ENCODE data around the gene SLC51B.
A peak's percentile ranks its signal among the peaks of the same experiment; 100 is the strongest.
"Not testable (repeated sequence)": the region's sequence is repeated elsewhere in the genome, so short reads cannot be mapped to it uniquely, and the experiment has no call there.

SLC51B gene

DNA sequence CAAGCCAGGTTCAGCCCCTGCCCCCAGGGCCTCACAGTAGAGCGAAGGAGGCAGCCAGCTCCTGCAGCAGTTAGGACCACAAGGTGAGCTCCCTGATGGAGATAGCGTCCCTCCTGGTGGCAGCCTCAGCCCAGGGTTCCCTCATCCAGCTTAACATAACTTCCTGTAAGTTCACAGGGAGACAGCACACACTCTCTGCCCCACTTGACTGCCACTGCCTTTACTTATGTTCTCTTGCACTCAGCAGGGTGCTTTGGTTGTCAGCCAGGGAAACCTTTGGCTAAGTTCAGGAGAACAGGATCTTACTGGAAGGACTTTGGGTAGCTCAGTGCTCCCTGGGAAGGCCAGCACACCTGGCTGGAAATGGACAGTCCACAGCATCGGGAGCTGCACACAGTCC, 42.2 kb downstream of the SLC51B start:
- H3K4me3 ChIP-seq: no peak overlapping the region
- peaks cover 21% of the 10 kb centered on the region for H3K4me1 ChIP-seq
- TF ChIP-seq Cebpa-rat (IDR thresholded peaks at IDR 0.05): no peak
- no peaks in the 10 kb centered on the region for H3K27me3 ChIP-seq
- no peak overlapping the region for H3K4me2 ChIP-seq
- no peak overlapping the region for H3K9ac ChIP-seq
- peak overlapping the region; percentile 16; the same call in 1 of the 2 replicates for H3K27ac ChIP-seq
- no peaks in the 10 kb centered on the region for H3K9me3 ChIP-seq
- H4K20me1 ChIP-seq: no peaks in the 10 kb centered on the region
- no peaks in the 10 kb centered on the region for H3K36me3 ChIP-seq

- peaks cover 15% of the 10 kb centered on the region for H3K4me1 ChIP-seq
- no peaks in the 10 kb centered on the region for H3K9me3 ChIP-seq
- H3K4me3 ChIP-seq: no peak overlapping the region
- no peaks in the 10 kb centered on the region for H3K36me3 ChIP-seq
- H3K4me2 ChIP-seq: no peak overlapping the region
- no peaks in the 10 kb centered on the region for H4K20me1 ChIP-seq
- H3K27me3 ChIP-seq: no peaks in the 10 kb centered on the region
- no peak overlapping the region for H3K27ac ChIP-seq
- no peak for TF ChIP-seq Cebpa-rat (IDR thresholded peaks at IDR 0.05)
- no peak overlapping the region for H3K9ac ChIP-seq
These were observed 42.9 kb downstream of the SLC51B start for GRCh38 chr15:65087873-65088642.

DNA sequence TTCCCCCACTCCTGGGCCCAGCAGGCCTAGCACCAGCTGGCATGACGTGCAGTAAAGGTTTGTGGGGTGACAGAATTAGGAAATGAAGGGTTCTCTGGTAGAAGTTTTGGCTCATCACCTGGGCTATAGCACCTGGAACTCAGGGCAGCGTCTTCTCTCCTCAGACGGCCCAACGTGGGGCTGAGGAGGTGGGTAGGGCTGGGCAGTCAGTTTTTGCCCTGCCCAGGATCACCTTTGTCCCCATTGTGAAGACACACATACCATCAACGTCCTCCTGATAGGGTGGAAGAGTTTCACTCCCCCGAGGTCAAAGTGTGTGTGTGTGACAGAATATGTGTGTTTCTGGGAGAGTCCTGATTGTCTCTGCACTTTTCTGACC, 43.4 kb downstream of the SLC51B start:
- H3K4me1 ChIP-seq: peaks cover 11% of the 10 kb centered on the region
- no peak overlapping the region for H3K27ac ChIP-seq
- H3K4me2 ChIP-seq: no peak overlapping the region
- H3K9ac ChIP-seq: no peak overlapping the region
- H3K4me3 ChIP-seq: no peak overlapping the region
- no peaks in the 10 kb centered on the region for H4K20me1 ChIP-seq
- H3K9me3 ChIP-seq: no peaks in the 10 kb centered on the region
- no peaks in the 10 kb centered on the region for H3K36me3 ChIP-seq
- H3K27me3 ChIP-seq: no peaks in the 10 kb centered on the region
- no peak for TF ChIP-seq Cebpa-rat (IDR thresholded peaks at IDR 0.05)

- H3K27me3 ChIP-seq: no peaks in the 10 kb centered on the region
- H4K20me1 ChIP-seq: no peaks in the 10 kb centered on the region
- H3K27ac ChIP-seq: no peak overlapping the region
- H3K36me3 ChIP-seq: no peaks in the 10 kb centered on the region
- TF ChIP-seq Cebpa-rat (IDR thresholded peaks at IDR 0.05): no peak
- no peaks in the 10 kb centered on the region for H3K9me3 ChIP-seq
- H3K4me2 ChIP-seq: no peak overlapping the region
- H3K4me1 ChIP-seq: peaks cover 11% of the 10 kb centered on the region
- H3K4me3 ChIP-seq: no peak overlapping the region
- no peak overlapping the region for H3K9ac ChIP-seq
These were observed 44.1 kb downstream of the SLC51B start for GRCh38 chr15:65089206-65089824.

- Histone ChIP-seq H4K20me1 (no peaks in the 10 kb centered on the region), H3K36me3 (peaks cover 3% of the 10 kb centered on the region; the same call in 1 of the 2 replicates), H3K4me1 (no peaks in the 10 kb centered on the region), H3K4me2 (no peak overlapping the region), H3K9ac (no peak overlapping the region; the same call in 1 of the 2 replicates), H3K27ac (no peak overlapping the region), H3K4me3 (no peak overlapping the region), H3K9me3 (no peaks in the 10 kb centered on the region), H3K27me3 (no peaks in the 10 kb centered on the region)
- TF ChIP-seq Cebpa-rat (IDR thresholded peaks at IDR 0.05): no peak
These were observed 47.0 kb downstream of the SLC51B start for GRCh38 chr15:65091946-65092770.

GRCh38 chr15:65092911-65093792, 48.0 kb downstream of the SLC51B start:
- Histone ChIP-seq H3K27me3 (no peaks in the 10 kb centered on the region), H3K4me1 (no peaks in the 10 kb centered on the region)

GRCh38 chr15:65093793-65094170, 48.6 kb downstream of the SLC51B start:
- not testable (repeated sequence) for H3K4me2 ChIP-seq, H3K27me3 ChIP-seq, H3K27ac ChIP-seq, H3K4me3 ChIP-seq, H3K4me1 ChIP-seq, H4K20me1 ChIP-seq, H3K9ac ChIP-seq, H3K9me3 ChIP-seq
- H3K36me3 ChIP-seq: peaks cover 19% of the 10 kb centered on the region

More at GRCh38 chr15:65092911-65093792, 48.0 kb downstream of the SLC51B start:
- no peak overlapping the region; the same call in 1 of the 2 replicates for H3K27ac ChIP-seq
- H3K36me3 ChIP-seq: peaks cover 13% of the 10 kb centered on the region
- no peak overlapping the region for H3K9ac ChIP-seq
- no peaks in the 10 kb centered on the region for H4K20me1 ChIP-seq
- TF ChIP-seq Cebpa-rat (IDR thresholded peaks at IDR 0.05): no peak
- no peaks in the 10 kb centered on the region for H3K9me3 ChIP-seq
- H3K4me2 ChIP-seq: no peak overlapping the region
- H3K4me3 ChIP-seq: no peak overlapping the region

DNA sequence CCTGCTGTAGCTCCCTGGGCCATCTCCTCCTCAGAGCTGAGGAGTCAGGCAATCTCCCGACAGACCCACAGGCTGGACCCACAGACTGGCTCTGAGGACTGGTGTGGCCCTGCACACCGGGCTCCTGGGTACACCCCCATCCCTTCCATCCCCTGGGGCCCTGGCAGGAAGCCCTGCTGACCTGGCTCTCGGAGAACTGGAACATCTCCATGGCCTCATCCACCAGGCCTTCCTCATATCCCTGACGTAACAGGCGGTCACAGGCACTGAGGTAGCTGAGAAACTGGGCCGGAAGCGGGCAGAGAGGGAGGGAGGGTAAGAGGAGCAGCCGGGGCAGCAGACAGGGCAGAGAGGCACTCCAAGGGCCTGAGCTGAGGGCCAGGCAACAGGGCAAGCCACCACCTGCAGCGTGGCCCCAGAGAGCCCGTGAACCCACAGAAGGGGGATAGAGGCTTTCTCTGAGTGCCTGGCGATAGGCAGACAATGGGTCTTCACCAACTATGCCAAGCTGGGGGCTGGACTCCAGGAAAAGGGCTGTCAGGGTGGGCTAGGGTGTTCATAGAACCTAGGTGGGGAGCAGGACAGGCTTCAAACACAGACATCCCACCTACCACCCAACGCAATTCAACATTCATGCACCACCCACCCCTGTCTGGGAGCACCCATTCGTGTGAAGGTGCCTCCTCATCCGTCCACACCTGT, 49.3 kb downstream of the SLC51B start:
- Histone ChIP-seq H3K36me3 (peaks cover 26% of the 10 kb centered on the region), H3K4me2 (no peak overlapping the region), H3K27me3 (no peaks in the 10 kb centered on the region), H3K9me3 (no peaks in the 10 kb centered on the region), H3K4me1 (no peaks in the 10 kb centered on the region), H4K20me1 (no peaks in the 10 kb centered on the region), H3K9ac (no peak overlapping the region), H3K27ac (no peak overlapping the region), H3K4me3 (no peak overlapping the region)
- TF ChIP-seq Cebpa-rat (IDR thresholded peaks at IDR 0.05): no peak

Data from BLaER1 (cell line).